HEK293 (cell line): ENCODE measurements around the gene NUP210.

ENCODE experiments used
- ZNF266 ChIP-seq: fragments of 450-650 bp; formaldehyde crosslinking; IDR thresholded peaks from 2 replicates; pipeline ENCODE4 v1.5.1; 2016; ENCODE audit warnings: missing biosample characterization, missing genetic modification characterization, low read depth
- ZNF274 ChIP-seq, 2 experiments: fragments of 200-500 bp in 1 of 2; fragments of 450-650 bp in 1 of 2; sonication (Bioruptor generic) in 1 of 2; formaldehyde crosslinking in 1 of 2; IDR thresholded peaks; 2 replicates each; pipeline versions ENCODE4 v1.5.1 to v1.6.1; 2014 to 2016; ENCODE audit warnings: borderline replicate concordance in 1 of 2, inconsistent platforms in 1 of 2, low read length in 1 of 2, missing biosample characterization in 1 of 2, missing genetic modification characterization in 1 of 2
- ZNF530 ChIP-seq: fragments of 450-650 bp; formaldehyde crosslinking; IDR thresholded peaks from 2 replicates; pipeline ENCODE4 v1.5.1; 2016; ENCODE audit warnings: low read depth, missing biosample characterization, missing genetic modification characterization
- ZNF626 ChIP-seq: fragments of 450-650 bp; sonication (Bioruptor Pico); formaldehyde crosslinking; IDR thresholded peaks from 2 replicates; pipeline ENCODE4 v1.5.1; 2018; ENCODE audit warnings: missing biosample characterization, missing genetic modification characterization, inconsistent platforms
- ZNF664 ChIP-seq: fragments of 450-650 bp; formaldehyde crosslinking; IDR thresholded peaks from 2 replicates; pipeline ENCODE4 v1.5.1; 2016; ENCODE audit warnings: missing biosample characterization, missing genetic modification characterization
- ZNF76 ChIP-seq: fragments of 450-650 bp; formaldehyde crosslinking; IDR thresholded peaks from 2 replicates; pipeline ENCODE4; 2016; ENCODE audit warnings: low read depth, missing biosample characterization, missing genetic modification characterization, borderline replicate concordance
- ZNF768 ChIP-seq: fragments of 450-650 bp; formaldehyde crosslinking; IDR thresholded peaks from 2 replicates; pipeline ENCODE4 v1.5.1; 2018; ENCODE audit warnings: missing biosample characterization, mild to moderate bottlenecking, missing genetic modification characterization
- ZNF830 ChIP-seq: fragments of 450-650 bp; IDR thresholded peaks from 2 replicates; pipeline ENCODE4 v1.5.0; 2018; ENCODE audit warnings: missing biosample characterization, missing genetic modification characterization, low read depth, mild to moderate bottlenecking, moderate library complexity
- TF ChIP-seq, protein P1 (sequence below): fragments of 450-650 bp; formaldehyde crosslinking; IDR thresholded peaks from 2 replicates; pipeline ENCODE4 v1.5.1; 2016; ENCODE audit warnings: missing biosample characterization, missing genetic modification characterization

DNA sequence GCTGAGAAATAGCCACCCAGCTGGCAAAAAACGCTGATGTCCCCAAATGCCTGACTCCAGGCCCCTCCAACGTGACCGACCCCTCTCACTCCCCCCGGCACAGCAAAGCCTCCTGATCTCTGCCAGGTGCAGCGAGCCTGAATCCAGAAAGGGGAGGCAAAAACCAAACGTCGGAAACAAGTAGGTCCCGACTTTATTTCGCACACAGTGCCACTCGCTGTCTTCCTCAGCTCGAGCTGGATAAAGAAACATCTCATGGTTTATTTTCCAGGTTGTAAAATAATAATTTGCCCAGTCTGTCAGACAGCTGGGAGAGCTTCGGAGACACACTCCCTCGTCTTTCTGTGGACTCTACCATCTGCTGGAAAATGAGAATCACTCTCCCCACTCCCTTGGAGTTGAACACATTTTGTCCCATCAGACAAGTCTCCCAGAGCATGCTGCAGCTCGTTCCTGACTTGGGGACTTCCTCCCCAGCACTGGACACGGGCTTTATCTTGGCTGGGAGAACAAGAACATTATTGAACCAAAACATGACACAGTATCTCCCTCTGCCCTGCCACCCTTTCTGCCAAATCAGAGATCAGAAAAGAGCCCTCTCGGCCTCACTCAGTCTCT lies 142.8 kb downstream of the NUP210 start:
- no peak for TF ChIP-seq ZNF664
- TF ChIP-seq ZNF830 (tag by site-specific recombination), result no peak
- TF ChIP-seq ZNF530, result no peak
- no peak for TF ChIP-seq ZNF274 (IDR thresholded peaks at IDR 0.05; ENCODE audit: low read length)
- TF ChIP-seq ZNF274 (tag by site-specific recombination; IDR thresholded peaks at IDR 0.05; ENCODE audit: borderline replicate concordance), result no peak
- TF ChIP-seq, protein P1, sequence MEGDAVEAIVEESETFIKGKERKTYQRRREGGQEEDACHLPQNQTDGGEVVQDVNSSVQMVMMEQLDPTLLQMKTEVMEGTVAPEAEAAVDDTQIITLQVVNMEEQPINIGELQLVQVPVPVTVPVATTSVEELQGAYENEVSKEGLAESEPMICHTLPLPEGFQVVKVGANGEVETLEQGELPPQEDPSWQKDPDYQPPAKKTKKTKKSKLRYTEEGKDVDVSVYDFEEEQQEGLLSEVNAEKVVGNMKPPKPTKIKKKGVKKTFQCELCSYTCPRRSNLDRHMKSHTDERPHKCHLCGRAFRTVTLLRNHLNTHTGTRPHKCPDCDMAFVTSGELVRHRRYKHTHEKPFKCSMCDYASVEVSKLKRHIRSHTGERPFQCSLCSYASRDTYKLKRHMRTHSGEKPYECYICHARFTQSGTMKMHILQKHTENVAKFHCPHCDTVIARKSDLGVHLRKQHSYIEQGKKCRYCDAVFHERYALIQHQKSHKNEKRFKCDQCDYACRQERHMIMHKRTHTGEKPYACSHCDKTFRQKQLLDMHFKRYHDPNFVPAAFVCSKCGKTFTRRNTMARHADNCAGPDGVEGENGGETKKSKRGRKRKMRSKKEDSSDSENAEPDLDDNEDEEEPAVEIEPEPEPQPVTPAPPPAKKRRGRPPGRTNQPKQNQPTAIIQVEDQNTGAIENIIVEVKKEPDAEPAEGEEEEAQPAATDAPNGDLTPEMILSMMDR, result no peak
- TF ChIP-seq ZNF76, result no peak
- TF ChIP-seq ZNF266 (tag by site-specific recombination), result no peak
- TF ChIP-seq ZNF626 (tag by site-specific recombination), result no peak
- TF ChIP-seq ZNF768 (tag by site-specific recombination), result no peak
